Left lung (tissue), 10 donors: ENCODE results near the gene ARPC1B. TPM values are rescaled to one million over a fixed set of nuclear protein-coding genes. Genes with fewer than 3 reads are reported as not detected.

Experiments
- ATAC-seq: fragments of 200-7000 bp; cut with Tn5 transposase; one replicate; pipeline ENCODE4 v1.9.1; 2020; ENCODE audit warnings: moderate library complexity
- DNase-seq, 4 donors: peaks; one replicate each; pipeline ENCODE4 v3.0.0-alpha.2; 2013 to 2020
- H3K27ac ChIP-seq, 2 donors: fragments of 200-600 bp; sonication (generic) in 1 of 2; one replicate each; pipeline versions ENCODE4 v1.5.0 to v1.8.0; 2020 to 2021
- H3K27me3 ChIP-seq, 2 donors: fragments of 200-600 bp; sonication (generic) in 1 of 2; one replicate each; pipeline versions ENCODE4 v1.5.0 to v1.8.0; 2020 to 2021
- H3K36me3 ChIP-seq, 2 donors: fragments of 200-600 bp; sonication (generic) in 1 of 2; one replicate each; pipeline versions ENCODE4 v1.5.0 to v1.8.0; 2020 to 2021
- H3K4me1 ChIP-seq, 2 donors: fragments of 200-600 bp; one replicate each; pipeline ENCODE4 v1.8.0; 2021
- H3K4me3 ChIP-seq, 2 donors: fragments of 200-600 bp; sonication (generic) in 1 of 2; one replicate each; pipeline versions ENCODE4 v1.5.0 to v1.8.0; 2020 to 2021; ENCODE audit warnings: mild to moderate bottlenecking in 1 of 2
- H3K9me3 ChIP-seq, 2 donors: fragments of 200-600 bp; sonication (generic) in 1 of 2; one replicate each; pipeline versions ENCODE4 v1.5.0 to v1.8.0; 2020 to 2021
- CTCF ChIP-seq, 2 donors: fragments of 200-600 bp; sonication (generic) in 1 of 2; IDR thresholded peaks; one replicate each; pipeline versions ENCODE4 v1.5.0 to v1.8.0; 2021; ENCODE audit warnings: antibody characterized with exemption in 2 of 2
- intact Hi-C, 2 donors: fragments of 100-400 bp; cut with DNase I; formaldehyde crosslinking; loops; one replicate each; pipeline versions ENCODE4 v1.11.2 to v1.14.2; 2022
- polyA plus RNA-seq, 6 donors: library from polyadenylated mRNA; unstranded; fragments of 120-200 nt; gene quantifications; one replicate each; pipeline ENCODE4 v1.2.1, GENCODE V29; 2013; ENCODE audit not compliant: insufficient read length in 6 of 6
- total RNA-seq, 2 donors: library from RNA; stranded (reverse); fragmentation: NEBNext Ultra II Directional; extraction: Animal tissue kit (Norgen Biotek cat#: 25700); gene quantifications; one replicate each; pipeline ENCODE4 v1.2.1, GENCODE V29; 2021
- donor health status: DM: no; HTN: yes; CAD: no.
- donor health status: DM: no; HTN: no; CAD: no.

The ARPC1B gene
- total and polyA plus RNA-seq, 8 donors = 37.1 to 311 (median 50.1) TPM

GRCh38 chr7:99404977-99405320, 30.4 kb downstream of the ARPC1B start:
- no peak for TF ChIP-seq CTCF (IDR thresholded peaks at IDR 0.05)
- Histone ChIP-seq H3K9me3 (no peaks in the 10 kb centered on the region), H3K4me1 (peaks cover 12 to 46% of the 10 kb centered on the region in 2 donors), H3K27ac (no peak overlapping the region), H3K4me3 (no peak overlapping the region), H3K36me3 (peaks cover 0 to 49% of the 10 kb centered on the region in 2 donors), H3K27me3 (no peaks in the 10 kb centered on the region)
- ATAC-seq (no peak), DNase-seq (no peak)
- intact Hi-C loops = no loop called here

- DNase-seq (no peak), ATAC-seq (no peak)
- Histone ChIP-seq H3K4me3 (no peak overlapping the region), H3K36me3 (peaks cover 0 to 49% of the 10 kb centered on the region in 2 donors), H3K27ac (no peak overlapping the region), H3K27me3 (no peaks in the 10 kb centered on the region), H3K9me3 (no peaks in the 10 kb centered on the region), H3K4me1 (peaks cover 14 to 49% of the 10 kb centered on the region in 2 donors)
- intact Hi-C loops = no loop called here
- TF ChIP-seq CTCF (IDR thresholded peaks at IDR 0.05) = no peak
These were observed 32.0 kb downstream of the ARPC1B start for GRCh38 chr7:99406557-99406956.

- Histone ChIP-seq H3K27me3 (no peaks in the 10 kb centered on the region), H3K27ac (peak overlapping the region; percentile 93 to 98), H3K36me3 (peaks cover 0 to 49% of the 10 kb centered on the region in 2 donors), H3K4me3 (peak overlapping the region; percentile 88 to 100), H3K4me1 (peaks cover 14 to 49% of the 10 kb centered on the region in 2 donors), H3K9me3 (no peaks in the 10 kb centered on the region)
- peak; percentile 38 for ATAC-seq
- intact Hi-C loops = no loop called here
- no peak for TF ChIP-seq CTCF (IDR thresholded peaks at IDR 0.05)
- peak in 3 of 4 donors; percentile 19 to 83 (median 55) for DNase-seq
These were observed 33.4 kb downstream of the ARPC1B start for GRCh38 chr7:99407872-99408378.

GRCh38 chr7:99408379-99409191, 34.1 kb downstream of the ARPC1B start, which contains the start of the genes BUD31 and PDAP1:
TSS of gene BUD31 (plus strand) at chr7:99408969. CDS start at chr7:99411093, 2,124 bp downstream.
TSS of gene PDAP1 (minus strand) at chr7:99408597. CDS start at chr7:99408548, 49 bp downstream.
- Histone ChIP-seq H3K36me3 (peaks cover 0 to 49% of the 10 kb centered on the region in 2 donors), H3K4me3 (peak within 1 kb of the TSS; percentile 88 to 100), H3K4me1 (peaks cover 14 to 49% of the 10 kb centered on the region in 2 donors), H3K9me3 (no peaks in the 10 kb centered on the region), H3K27me3 (no peaks in the 10 kb centered on the region), H3K27ac (peak within 1 kb of the TSS; percentile 93 to 98)
- DNase-seq (peak; percentile 94 to 97 (median 96)), ATAC-seq (peak; percentile 96)
- TF ChIP-seq CTCF (IDR thresholded peaks at IDR 0.05) = no peak
- intact Hi-C loops = no loop called here

GRCh38 chr7:99409192-99409572, 34.7 kb downstream of the ARPC1B start:
- TF ChIP-seq CTCF (IDR thresholded peaks at IDR 0.05) = no peak
- H3K9me3 ChIP-seq = no peaks in the 10 kb centered on the region
- peaks cover 0 to 49% of the 10 kb centered on the region in 2 donors for H3K36me3 ChIP-seq
- H3K4me1 ChIP-seq = peaks cover 14 to 49% of the 10 kb centered on the region in 2 donors
- H3K27me3 ChIP-seq = no peaks in the 10 kb centered on the region
- no peak for ATAC-seq
- peak overlapping the region; percentile 88 to 100 for H3K4me3 ChIP-seq
- intact Hi-C loops = no loop called here
- peak overlapping the region; percentile 93 to 98 for H3K27ac ChIP-seq
- DNase-seq = peak in 1 of 4 donors; percentile 8
